Erythroblast (primary cell): ENCODE results near the gene BICD2.

ENCODE experiments used
- GATA1 ChIP-seq: IDR thresholded peaks from 2 replicates; pipeline ENCODE4 v1.6.1; 2011; ENCODE audit warnings: low read depth, mild to moderate bottlenecking, control low read depth, low read length, moderate library complexity
- POLR2A ChIP-seq: IDR thresholded peaks from 2 replicates; pipeline ENCODE4 v1.6.1; 2011; ENCODE audit warnings: mild to moderate bottlenecking, low read length

GRCh38 chr9:92770360-92770995 lies 5.8 kb upstream of the BICD2 start:
- TF ChIP-seq POLR2A (no peak), GATA1 (no peak)
